HEK293 (cell line): ENCODE measurements around the gene TOMM70.

Experiments used
- KLF8 ChIP-seq: fragments of 450-650 bp; formaldehyde crosslinking; IDR thresholded peaks from 2 replicates; pipeline ENCODE4 v1.5.1; 2016; ENCODE audit warnings: missing biosample characterization, missing genetic modification characterization
- KLF9 ChIP-seq: fragments of 450-650 bp; formaldehyde crosslinking; IDR thresholded peaks from 2 replicates; pipeline ENCODE4 v1.5.1; 2016; ENCODE audit warnings: missing biosample characterization, missing genetic modification characterization, low read depth
- OVOL3 ChIP-seq: fragments of 450-650 bp; formaldehyde crosslinking; IDR thresholded peaks from 2 replicates; pipeline ENCODE4 v1.5.1; 2016; ENCODE audit warnings: missing biosample characterization, missing genetic modification characterization
- SETDB1 ChIP-seq: IDR thresholded peaks from one replicate; pipeline ENCODE4 v1.6.1; 2017; ENCODE audit warnings: mild to moderate bottlenecking, low read length, moderate library complexity, mixed read lengths; ENCODE audit not compliant: insufficient read length
- SP3 ChIP-seq: fragments of 450-650 bp; formaldehyde crosslinking; IDR thresholded peaks from 2 replicates; pipeline ENCODE4 v1.5.1; 2016; ENCODE audit warnings: missing biosample characterization, missing genetic modification characterization
- TRIM28 ChIP-seq: IDR thresholded peaks from 2 replicates; pipeline ENCODE4 v1.6.1; 2011; ENCODE audit warnings: low read length, control low read depth, borderline replicate concordance
- ZBTB1 ChIP-seq: fragments of 450-650 bp; formaldehyde crosslinking; IDR thresholded peaks from 2 replicates; pipeline ENCODE4 v1.5.1; 2016; ENCODE audit warnings: missing biosample characterization, missing genetic modification characterization
- ZBTB48 ChIP-seq: fragments of 450-650 bp; formaldehyde crosslinking; IDR thresholded peaks from 2 replicates; pipeline ENCODE4 v1.5.1; 2016; ENCODE audit warnings: missing biosample characterization, missing genetic modification characterization
- ZBTB8A ChIP-seq: fragments of 450-650 bp; formaldehyde crosslinking; IDR thresholded peaks from 2 replicates; pipeline ENCODE4 v1.5.1; 2016; ENCODE audit warnings: missing biosample characterization, missing genetic modification characterization
- ZFP41 ChIP-seq: fragments of 450-650 bp; formaldehyde crosslinking; IDR thresholded peaks from 2 replicates; pipeline ENCODE4 v1.5.1; 2016; ENCODE audit warnings: missing biosample characterization, missing genetic modification characterization, borderline replicate concordance
- ZNF133 ChIP-seq: fragments of 450-650 bp; formaldehyde crosslinking; IDR thresholded peaks from 2 replicates; pipeline ENCODE4 v1.5.1; 2016; ENCODE audit warnings: missing biosample characterization, missing genetic modification characterization
- ZNF155 ChIP-seq: fragments of 450-650 bp; formaldehyde crosslinking; IDR thresholded peaks from 2 replicates; pipeline ENCODE4 v1.5.1; 2016; ENCODE audit warnings: missing biosample characterization, missing genetic modification characterization
- ZNF19 ChIP-seq: fragments of 450-650 bp; formaldehyde crosslinking; IDR thresholded peaks from 2 replicates; pipeline ENCODE4; 2016; ENCODE audit warnings: missing biosample characterization, missing genetic modification characterization, low read depth
- ZNF2 ChIP-seq: fragments of 450-650 bp; formaldehyde crosslinking; IDR thresholded peaks from 2 replicates; pipeline ENCODE4 v1.5.1; 2016; ENCODE audit warnings: missing biosample characterization, missing genetic modification characterization
- ZNF248 ChIP-seq: fragments of 450-650 bp; formaldehyde crosslinking; IDR thresholded peaks from 2 replicates; pipeline ENCODE4 v1.5.1; 2017; ENCODE audit warnings: missing biosample characterization, missing genetic modification characterization
- ZNF274 ChIP-seq, 2 experiments: fragments of 200-500 bp in 1 of 2; fragments of 450-650 bp in 1 of 2; sonication (Bioruptor generic) in 1 of 2; formaldehyde crosslinking in 1 of 2; IDR thresholded peaks; 2 replicates each; pipeline versions ENCODE4 v1.5.1 to v1.6.1; 2014 to 2016; ENCODE audit warnings: borderline replicate concordance in 1 of 2, inconsistent platforms in 1 of 2, low read length in 1 of 2, missing biosample characterization in 1 of 2, missing genetic modification characterization in 1 of 2
- ZNF335 ChIP-seq: fragments of 450-650 bp; formaldehyde crosslinking; conservative IDR thresholded peaks from 2 replicates; pipeline ENCODE4 v1.5.1; 2016; ENCODE audit warnings: missing biosample characterization, missing genetic modification characterization
- ZNF391 ChIP-seq: fragments of 450-650 bp; formaldehyde crosslinking; IDR thresholded peaks from 2 replicates; pipeline ENCODE4 v1.5.1; 2016; ENCODE audit warnings: low read depth, missing biosample characterization, missing genetic modification characterization, borderline replicate concordance
- ZNF670 ChIP-seq: fragments of 450-650 bp; formaldehyde crosslinking; IDR thresholded peaks from 2 replicates; pipeline ENCODE4 v1.5.1; 2016; ENCODE audit warnings: missing biosample characterization, missing genetic modification characterization, low read depth
- TF ChIP-seq, protein P1 (sequence below): fragments of 450-650 bp; formaldehyde crosslinking; IDR thresholded peaks from 2 replicates; pipeline ENCODE4 v1.5.1; 2016; ENCODE audit warnings: missing biosample characterization, missing genetic modification characterization, low read depth
- TF ChIP-seq, protein P2 (sequence below): fragments of 450-650 bp; formaldehyde crosslinking; optimal IDR thresholded peaks from 2 replicates; pipeline ENCODE3; 2016; ENCODE audit warnings: missing biosample characterization, mild to moderate bottlenecking, missing genetic modification characterization
- TF ChIP-seq, protein P3 (sequence below): fragments of 450-650 bp; formaldehyde crosslinking; conservative IDR thresholded peaks from 2 replicates; pipeline ENCODE4 v1.5.1; 2016; ENCODE audit warnings: low read depth, missing biosample characterization, missing genetic modification characterization
- TF ChIP-seq, protein P4 (sequence below): fragments of 450-650 bp; formaldehyde crosslinking; IDR thresholded peaks from 2 replicates; pipeline ENCODE4; 2016; ENCODE audit warnings: missing biosample characterization, missing genetic modification characterization
- TF ChIP-seq, protein P5 (sequence below): fragments of 450-650 bp; formaldehyde crosslinking; IDR thresholded peaks from 2 replicates; pipeline ENCODE4 v1.5.1; 2016; ENCODE audit warnings: missing biosample characterization, missing genetic modification characterization
- TF ChIP-seq, protein P6 (sequence below): fragments of 450-650 bp; formaldehyde crosslinking; IDR thresholded peaks from 2 replicates; pipeline ENCODE4 v1.5.1; 2016; ENCODE audit warnings: missing biosample characterization, missing genetic modification characterization

TOMM70 gene

DNA sequence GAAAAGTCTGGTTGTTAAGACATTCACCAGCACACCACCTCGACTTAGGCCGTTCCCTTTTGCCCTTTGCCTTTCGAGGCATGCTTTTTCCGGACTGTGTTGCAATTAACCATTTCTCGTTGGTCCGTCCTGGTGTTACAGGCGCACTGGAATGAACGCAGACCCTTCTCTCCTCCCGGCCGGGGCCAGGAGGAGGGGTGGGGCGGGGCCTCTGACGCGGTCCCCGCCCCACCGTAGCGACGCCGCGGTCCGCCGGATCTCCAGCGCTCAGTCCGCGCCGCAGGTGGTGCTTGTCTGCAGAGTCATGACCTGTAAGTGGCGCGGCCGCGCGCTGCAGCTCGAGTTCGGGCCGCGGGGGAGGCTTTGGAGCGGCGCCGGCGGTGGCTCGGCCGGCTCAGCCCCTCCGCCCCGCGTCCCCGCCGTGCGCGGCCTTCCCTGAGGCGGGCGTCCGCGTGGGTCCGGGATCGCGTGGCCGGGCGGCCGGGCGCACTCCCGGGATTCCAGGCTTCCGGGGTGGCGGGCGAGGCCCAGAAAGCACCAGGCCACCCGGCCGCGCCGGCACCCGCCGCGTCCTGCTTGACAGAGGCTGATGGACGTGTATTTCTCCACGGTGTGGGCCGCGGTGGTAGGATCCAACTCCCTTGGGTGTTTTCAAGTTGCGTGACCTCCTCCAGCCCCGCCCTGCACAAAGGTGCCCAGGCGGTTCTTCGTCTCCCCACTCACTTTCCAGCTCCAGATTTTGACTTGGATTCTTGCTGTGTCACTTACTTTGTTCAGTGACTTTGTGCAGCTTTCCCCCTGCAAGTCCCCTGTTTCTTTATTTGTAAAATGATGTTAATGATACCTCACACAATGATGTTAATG lies 66.2 kb downstream of the TOMM70 start, which contains the start of gene NIT2 (continued):
- TF ChIP-seq ZNF155 (tag by site-specific recombination) (no peak), ZNF391 (tag by site-specific recombination) (no peak), SP3 (peak; percentile 52), ZNF133 (no peak), ZNF248 (tag by site-specific recombination) (no peak), SETDB1 (no peak), OVOL3 (tag by site-specific recombination) (no peak), KLF9 (tag by site-specific recombination) (peak; percentile 39; the same call in 1 of the 2 replicates), KLF8 (tag by site-specific recombination) (peak; percentile 25; the same call in 1 of the 2 replicates), ZFP41 (no peak), TRIM28 (peak; percentile 25; the same call in 1 of the 2 replicates), ZNF670 (tag by site-specific recombination) (no peak), ZNF2 (tag by site-specific recombination) (0 out of 2 replicates have a peak, but pooled peaks have one; percentile 4), ZNF274 (IDR thresholded peaks at IDR 0.05; ENCODE audit: low read length) (no peak), ZNF274 (tag by site-specific recombination; IDR thresholded peaks at IDR 0.05; ENCODE audit: borderline replicate concordance) (no peak), ZBTB1 (tag by site-specific recombination) (no peak), ZBTB8A (tag by site-specific recombination) (0 out of 2 replicates have a peak, but pooled peaks have one; percentile 16), ZNF19 (tag by site-specific recombination) (no peak), ZBTB48 (no peak), ZNF335 (peak; percentile 44; the same call in 1 of the 2 replicates)
- TF ChIP-seq, protein P1, sequence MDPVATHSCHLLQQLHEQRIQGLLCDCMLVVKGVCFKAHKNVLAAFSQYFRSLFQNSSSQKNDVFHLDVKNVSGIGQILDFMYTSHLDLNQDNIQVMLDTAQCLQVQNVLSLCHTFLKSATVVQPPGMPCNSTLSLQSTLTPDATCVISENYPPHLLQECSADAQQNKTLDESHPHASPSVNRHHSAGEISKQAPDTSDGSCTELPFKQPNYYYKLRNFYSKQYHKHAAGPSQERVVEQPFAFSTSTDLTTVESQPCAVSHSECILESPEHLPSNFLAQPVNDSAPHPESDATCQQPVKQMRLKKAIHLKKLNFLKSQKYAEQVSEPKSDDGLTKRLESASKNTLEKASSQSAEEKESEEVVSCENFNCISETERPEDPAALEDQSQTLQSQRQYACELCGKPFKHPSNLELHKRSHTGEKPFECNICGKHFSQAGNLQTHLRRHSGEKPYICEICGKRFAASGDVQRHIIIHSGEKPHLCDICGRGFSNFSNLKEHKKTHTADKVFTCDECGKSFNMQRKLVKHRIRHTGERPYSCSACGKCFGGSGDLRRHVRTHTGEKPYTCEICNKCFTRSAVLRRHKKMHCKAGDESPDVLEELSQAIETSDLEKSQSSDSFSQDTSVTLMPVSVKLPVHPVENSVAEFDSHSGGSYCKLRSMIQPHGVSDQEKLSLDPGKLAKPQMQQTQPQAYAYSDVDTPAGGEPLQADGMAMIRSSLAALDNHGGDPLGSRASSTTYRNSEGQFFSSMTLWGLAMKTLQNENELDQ (tag by site-specific recombination), result no peak
- TF ChIP-seq, protein P2, sequence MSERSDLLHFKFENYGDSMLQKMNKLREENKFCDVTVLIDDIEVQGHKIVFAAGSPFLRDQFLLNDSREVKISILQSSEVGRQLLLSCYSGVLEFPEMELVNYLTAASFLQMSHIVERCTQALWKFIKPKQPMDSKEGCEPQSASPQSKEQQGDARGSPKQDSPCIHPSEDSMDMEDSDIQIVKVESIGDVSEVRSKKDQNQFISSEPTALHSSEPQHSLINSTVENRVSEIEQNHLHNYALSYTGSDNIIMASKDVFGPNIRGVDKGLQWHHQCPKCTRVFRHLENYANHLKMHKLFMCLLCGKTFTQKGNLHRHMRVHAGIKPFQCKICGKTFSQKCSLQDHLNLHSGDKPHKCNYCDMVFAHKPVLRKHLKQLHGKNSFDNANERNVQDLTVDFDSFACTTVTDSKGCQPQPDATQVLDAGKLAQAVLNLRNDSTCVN (tag by site-specific recombination), result peak; percentile 61
- TF ChIP-seq, protein P3, sequence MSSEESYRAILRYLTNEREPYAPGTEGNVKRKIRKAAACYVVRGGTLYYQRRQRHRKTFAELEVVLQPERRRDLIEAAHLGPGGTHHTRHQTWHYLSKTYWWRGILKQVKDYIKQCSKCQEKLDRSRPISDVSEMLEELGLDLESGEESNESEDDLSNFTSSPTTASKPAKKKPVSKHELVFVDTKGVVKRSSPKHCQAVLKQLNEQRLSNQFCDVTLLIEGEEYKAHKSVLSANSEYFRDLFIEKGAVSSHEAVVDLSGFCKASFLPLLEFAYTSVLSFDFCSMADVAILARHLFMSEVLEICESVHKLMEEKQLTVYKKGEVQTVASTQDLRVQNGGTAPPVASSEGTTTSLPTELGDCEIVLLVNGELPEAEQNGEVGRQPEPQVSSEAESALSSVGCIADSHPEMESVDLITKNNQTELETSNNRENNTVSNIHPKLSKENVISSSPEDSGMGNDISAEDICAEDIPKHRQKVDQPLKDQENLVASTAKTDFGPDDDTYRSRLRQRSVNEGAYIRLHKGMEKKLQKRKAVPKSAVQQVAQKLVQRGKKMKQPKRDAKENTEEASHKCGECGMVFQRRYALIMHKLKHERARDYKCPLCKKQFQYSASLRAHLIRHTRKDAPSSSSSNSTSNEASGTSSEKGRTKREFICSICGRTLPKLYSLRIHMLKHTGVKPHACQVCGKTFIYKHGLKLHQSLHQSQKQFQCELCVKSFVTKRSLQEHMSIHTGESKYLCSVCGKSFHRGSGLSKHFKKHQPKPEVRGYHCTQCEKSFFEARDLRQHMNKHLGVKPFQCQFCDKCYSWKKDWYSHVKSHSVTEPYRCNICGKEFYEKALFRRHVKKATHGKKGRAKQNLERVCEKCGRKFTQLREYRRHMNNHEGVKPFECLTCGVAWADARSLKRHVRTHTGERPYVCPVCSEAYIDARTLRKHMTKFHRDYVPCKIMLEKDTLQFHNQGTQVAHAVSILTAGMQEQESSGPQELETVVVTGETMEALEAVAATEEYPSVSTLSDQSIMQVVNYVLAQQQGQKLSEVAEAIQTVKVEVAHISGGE (tag by site-specific recombination), result no peak
- TF ChIP-seq, protein P4, sequence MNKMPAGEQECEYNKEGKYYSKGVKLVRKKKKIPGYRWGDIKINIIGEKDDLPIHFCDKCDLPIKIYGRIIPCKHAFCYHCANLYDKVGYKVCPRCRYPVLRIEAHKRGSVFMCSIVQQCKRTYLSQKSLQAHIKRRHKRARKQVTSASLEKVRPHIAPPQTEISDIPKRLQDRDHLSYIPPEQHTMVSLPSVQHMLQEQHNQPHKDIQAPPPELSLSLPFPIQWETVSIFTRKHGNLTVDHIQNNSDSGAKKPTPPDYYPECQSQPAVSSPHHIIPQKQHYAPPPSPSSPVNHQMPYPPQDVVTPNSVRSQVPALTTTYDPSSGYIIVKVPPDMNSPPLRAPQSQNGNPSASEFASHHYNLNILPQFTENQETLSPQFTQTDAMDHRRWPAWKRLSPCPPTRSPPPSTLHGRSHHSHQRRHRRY, result no peak
- TF ChIP-seq, protein P5, sequence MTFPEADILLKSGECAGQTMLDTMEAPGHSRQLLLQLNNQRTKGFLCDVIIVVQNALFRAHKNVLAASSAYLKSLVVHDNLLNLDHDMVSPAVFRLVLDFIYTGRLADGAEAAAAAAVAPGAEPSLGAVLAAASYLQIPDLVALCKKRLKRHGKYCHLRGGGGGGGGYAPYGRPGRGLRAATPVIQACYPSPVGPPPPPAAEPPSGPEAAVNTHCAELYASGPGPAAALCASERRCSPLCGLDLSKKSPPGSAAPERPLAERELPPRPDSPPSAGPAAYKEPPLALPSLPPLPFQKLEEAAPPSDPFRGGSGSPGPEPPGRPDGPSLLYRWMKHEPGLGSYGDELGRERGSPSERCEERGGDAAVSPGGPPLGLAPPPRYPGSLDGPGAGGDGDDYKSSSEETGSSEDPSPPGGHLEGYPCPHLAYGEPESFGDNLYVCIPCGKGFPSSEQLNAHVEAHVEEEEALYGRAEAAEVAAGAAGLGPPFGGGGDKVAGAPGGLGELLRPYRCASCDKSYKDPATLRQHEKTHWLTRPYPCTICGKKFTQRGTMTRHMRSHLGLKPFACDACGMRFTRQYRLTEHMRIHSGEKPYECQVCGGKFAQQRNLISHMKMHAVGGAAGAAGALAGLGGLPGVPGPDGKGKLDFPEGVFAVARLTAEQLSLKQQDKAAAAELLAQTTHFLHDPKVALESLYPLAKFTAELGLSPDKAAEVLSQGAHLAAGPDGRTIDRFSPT (tag by site-specific recombination), result no peak
- TF ChIP-seq, protein P6, sequence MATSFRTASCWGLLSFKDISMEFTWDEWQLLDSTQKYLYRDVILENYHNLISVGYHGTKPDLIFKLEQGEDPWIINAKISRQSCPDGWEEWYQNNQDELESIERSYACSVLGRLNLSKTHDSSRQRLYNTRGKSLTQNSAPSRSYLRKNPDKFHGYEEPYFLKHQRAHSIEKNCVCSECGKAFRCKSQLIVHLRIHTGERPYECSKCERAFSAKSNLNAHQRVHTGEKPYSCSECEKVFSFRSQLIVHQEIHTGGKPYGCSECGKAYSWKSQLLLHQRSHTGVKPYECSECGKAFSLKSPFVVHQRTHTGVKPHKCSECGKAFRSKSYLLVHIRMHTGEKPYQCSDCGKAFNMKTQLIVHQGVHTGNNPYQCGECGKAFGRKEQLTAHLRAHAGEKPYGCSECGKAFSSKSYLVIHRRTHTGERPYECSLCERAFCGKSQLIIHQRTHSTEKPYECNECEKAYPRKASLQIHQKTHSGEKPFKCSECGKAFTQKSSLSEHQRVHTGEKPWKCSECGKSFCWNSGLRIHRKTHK, result no peak
